Hematopoietic multipotent progenitor cell (in vitro differentiated cells): ENCODE results near the gene CDC42EP1. TPM values are rescaled to one million over a fixed set of nuclear protein-coding genes. Genes with fewer than 3 reads are reported as not detected.
A peak's percentile ranks its signal among the peaks of the same experiment; 100 is the strongest.
"Not testable (repeated sequence)": the region's sequence is repeated elsewhere in the genome, so short reads cannot be mapped to it uniquely, and the experiment has no call there.

Experiments used
- DNase-seq, 3 donors: peaks; one replicate each; pipeline ENCODE4 v3.0.0-alpha.2; 2011 to 2015; ENCODE audit warnings: low read depth in 2 of 3, low spot score in 2 of 3
- small RNA-seq: library from RNA; depleted of rRNA; stranded (forward); fragments of <200 nt; gene quantifications from one replicate; pipeline ENCODE3, GENCODE V24; 2012
- total RNA-seq: library from RNA; depleted of rRNA; stranded (reverse); fragments of >200 nt; gene quantifications from one replicate; pipeline ENCODE4 v1.2.3, GENCODE V29; 2012

The CDC42EP1 gene
- total RNA-seq, 1 donor, result under 0.01 TPM

DNA sequence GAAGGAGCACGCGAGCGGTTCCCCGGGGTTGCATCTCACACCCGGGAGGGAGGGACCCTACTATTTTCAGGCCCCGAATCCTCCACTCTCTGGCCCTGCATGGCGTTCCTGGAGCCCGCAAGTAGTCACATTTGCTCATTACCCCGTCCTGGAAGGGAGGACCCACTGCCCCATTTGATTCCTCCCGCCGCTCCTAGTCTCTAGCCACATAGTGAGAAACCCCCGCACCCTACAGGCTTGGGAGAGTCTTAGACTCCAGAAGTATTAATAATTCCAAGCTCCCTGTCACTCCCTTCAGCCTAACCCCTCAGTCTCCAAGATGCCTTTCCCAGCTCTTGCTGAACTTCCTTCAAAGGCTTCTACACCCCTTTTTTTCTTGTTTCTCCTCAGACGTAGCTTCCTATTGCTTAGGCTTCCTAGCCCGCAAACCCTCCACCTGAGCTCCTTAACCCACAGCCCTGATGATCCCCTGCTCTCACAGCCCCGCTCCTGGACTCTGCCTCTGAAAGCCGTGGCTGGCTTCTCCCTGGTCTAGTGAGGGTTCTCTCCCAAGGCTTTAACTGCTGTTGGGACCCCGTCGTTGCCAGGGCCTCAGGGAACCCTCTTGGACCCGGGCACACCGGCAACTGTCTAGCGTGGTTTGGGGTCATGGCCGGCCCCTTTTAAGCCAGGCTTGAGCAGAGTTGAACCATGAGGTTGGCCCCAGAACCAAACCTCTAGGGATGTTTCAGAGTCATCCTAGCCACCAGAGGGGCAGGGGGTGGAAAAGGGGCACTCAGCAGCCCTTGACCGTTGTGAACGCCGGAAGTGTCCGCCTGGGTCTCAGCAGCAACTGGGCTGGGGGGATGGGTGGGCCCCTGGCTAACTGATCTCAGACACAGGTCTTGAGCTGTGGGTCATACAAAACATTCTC is 49.2 kb downstream of the CDC42EP1 start:
- no peak for DNase-seq

GRCh38 chr22:37610153-37610475 is 49.8 kb downstream of the CDC42EP1 start:
- not testable (repeated sequence) for DNase-seq

GRCh38 chr22:37610480-37611129 is 50.3 kb downstream of the CDC42EP1 start:
- peak in 1 of 3 donors; percentile 28 for DNase-seq

GRCh38 chr22:37611207-37611606 is 50.9 kb downstream of the CDC42EP1 start:
- no peak for DNase-seq

GRCh38 chr22:37616201-37617083 is 56.2 kb downstream of the CDC42EP1 start:
- DNase-seq, result no peak

- DNase-seq, result no peak
Measured at GRCh38 chr22:37617431-37617830, 57.2 kb downstream of the CDC42EP1 start.

- no peak for DNase-seq
Measured at GRCh38 chr22:37618072-37618656, 57.9 kb downstream of the CDC42EP1 start.

DNA sequence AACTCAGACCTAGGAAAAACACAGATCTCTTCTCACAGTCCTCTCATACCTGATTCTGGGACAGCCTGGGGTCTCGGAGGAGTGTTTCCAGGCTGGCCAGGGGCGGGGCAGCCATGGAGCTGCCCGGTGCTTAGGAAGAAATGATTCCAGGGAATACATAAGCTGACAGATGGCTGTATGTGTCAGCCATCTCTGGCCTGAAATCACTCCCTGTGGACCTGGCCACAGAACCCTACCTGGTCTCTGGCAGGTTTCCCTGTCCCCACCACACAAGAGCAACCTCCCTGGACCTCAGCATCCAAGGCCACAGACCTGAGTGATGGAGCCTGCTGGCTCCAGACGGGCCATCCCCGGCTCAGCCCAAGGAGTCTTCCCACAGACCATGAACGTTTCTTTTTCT is 58.4 kb downstream of the CDC42EP1 start:
- DNase-seq, result no peak

Small RNA genes lying within 50 kb of the gene (small RNA-seq; reads per million reads assigned to genes)
- gene RF00017, result not detected

Other genes starting within 250 kb of the CDC42EP1 start
- under 0.01 TPM for gene ELFN2, start 133.0 kb upstream of the CDC42EP1 start, total RNA-seq
- 176 TPM for gene MFNG, start 74.1 kb upstream of the CDC42EP1 start, total RNA-seq
- gene CARD10, start 41.1 kb upstream of the CDC42EP1 start, total RNA-seq, result 0.54 TPM
- 1.1 TPM for gene LGALS2, start 19.6 kb downstream of the CDC42EP1 start, total RNA-seq
- 57.6 TPM for gene GGA1, start 48.4 kb downstream of the CDC42EP1 start, total RNA-seq
- 32.3 TPM for gene SH3BP1, start 79.2 kb downstream of the CDC42EP1 start, total RNA-seq
- gene PDXP, start 98.2 kb downstream of the CDC42EP1 start, total RNA-seq, result 25.6 TPM
- gene LGALS1, start 115.2 kb downstream of the CDC42EP1 start, total RNA-seq, result 346 TPM
- gene NOL12, start 125.9 kb downstream of the CDC42EP1 start, total RNA-seq, result 27.2 TPM
- 59.2 TPM for gene TRIOBP, start 136.6 kb downstream of the CDC42EP1 start, total RNA-seq
- gene GCAT, start 247.5 kb downstream of the CDC42EP1 start, total RNA-seq, result 29.9 TPM